Urinary bladder (tissue), 2 donors: ENCODE data around the gene NUBP1. TPM values are rescaled to one million over a fixed set of nuclear protein-coding genes. Genes with fewer than 3 reads are reported as not detected.

Experiments
- polyA plus RNA-seq: library from polyadenylated mRNA; stranded (reverse); fragments of 200-250 nt; gene quantifications from one replicate; pipeline ENCODE4 v1.2.3, GENCODE V29; 2013
- small RNA-seq: library from RNA; depleted of rRNA; stranded (forward); fragments of <200 nt; gene quantifications from one replicate; pipeline ENCODE3, GENCODE V24; 2014
- total RNA-seq: library from RNA; depleted of rRNA; stranded (reverse); fragments of >200 nt; gene quantifications from one replicate; pipeline ENCODE4 v1.2.3, GENCODE V29; 2014
- donor health status: healthy.

The NUBP1 gene
- total and polyA plus RNA-seq, 2 donors: 19.2 to 42.2 TPM

Small RNA genes within 50 kb of the gene (small RNA-seq; reads per million reads assigned to genes)
- gene MTND4LP24: not detected
- gene MTND6P33: not detected

Other genes starting within 250 kb of the NUBP1 start
- gene EMP2, start 163.2 kb upstream of the NUBP1 start, total RNA-seq: 47.3 TPM
- 41.7 TPM for gene EMP2, start 163.2 kb upstream of the NUBP1 start, polyA plus RNA-seq
- 0.32 TPM for gene TEKT5, start 48.9 kb upstream of the NUBP1 start, total RNA-seq
- gene TEKT5, start 48.9 kb upstream of the NUBP1 start, polyA plus RNA-seq: 0.19 TPM
- gene TVP23A, start 75.0 kb downstream of the NUBP1 start, total RNA-seq: 3.7 TPM
- 0.53 TPM for gene TVP23A, start 75.0 kb downstream of the NUBP1 start, polyA plus RNA-seq
- gene CIITA, start 133.4 kb downstream of the NUBP1 start, total RNA-seq: 5.6 TPM
- gene CIITA, start 133.4 kb downstream of the NUBP1 start, polyA plus RNA-seq: 6.4 TPM
- 20.8 TPM for gene DEXI, start 198.6 kb downstream of the NUBP1 start, total RNA-seq
- 64.5 TPM for gene DEXI, start 198.6 kb downstream of the NUBP1 start, polyA plus RNA-seq
- gene CLEC16A, start 200.7 kb downstream of the NUBP1 start, total RNA-seq: 19.9 TPM
- 10.9 TPM for gene CLEC16A, start 200.7 kb downstream of the NUBP1 start, polyA plus RNA-seq